ENCODE data around the gene GPR137B.

GPR137B gene

GRCh38 chr1:236117710-236118109 lies 24.6 kb upstream of the GPR137B start:
- DNase-seq, result no peak

GRCh38 chr1:236119943-236120484 lies 22.3 kb upstream of the GPR137B start:
- DNase-seq, result no peak

GRCh38 chr1:236120721-236121153 lies 21.6 kb upstream of the GPR137B start:
- DNase-seq, result no peak

- DNase-seq, result no peak
These were observed 20.2 kb upstream of the GPR137B start for GRCh38 chr1:236122176-236122575.

GRCh38 chr1:236123563-236123962 lies 18.8 kb upstream of the GPR137B start:
- no peak for DNase-seq

- no peak for DNase-seq
These were observed 17.4 kb upstream of the GPR137B start for GRCh38 chr1:236124965-236125364.

GRCh38 chr1:236127045-236127444 lies 15.3 kb upstream of the GPR137B start:
- DNase-seq, result no peak

DNA sequence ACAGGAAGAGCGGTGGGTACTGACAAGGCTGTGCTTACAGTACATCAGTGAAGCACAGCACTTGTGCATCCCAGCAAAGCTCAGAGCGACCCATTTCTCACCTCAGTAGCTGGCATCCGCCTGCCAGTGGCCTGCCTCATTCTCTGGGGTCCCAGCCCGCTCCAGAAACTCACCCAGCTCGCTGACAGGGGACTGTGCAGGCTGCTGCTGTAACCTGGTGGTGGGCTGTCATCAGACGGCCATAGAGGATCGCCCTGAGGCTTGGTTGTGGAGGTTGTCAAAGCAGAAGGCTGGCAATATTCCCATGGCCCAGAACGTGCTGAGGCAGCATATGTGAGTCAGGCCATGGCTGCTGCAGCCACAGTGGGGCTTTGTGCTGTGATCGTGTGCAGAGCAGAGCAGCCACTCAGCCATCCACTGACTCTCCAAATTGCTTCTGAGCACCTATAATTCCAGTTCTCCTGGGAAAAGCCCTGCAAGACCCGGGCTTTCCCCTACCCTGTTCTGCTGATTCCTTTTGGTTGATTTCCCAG lies 13.6 kb upstream of the GPR137B start:
- DNase-seq, result no peak

DNA sequence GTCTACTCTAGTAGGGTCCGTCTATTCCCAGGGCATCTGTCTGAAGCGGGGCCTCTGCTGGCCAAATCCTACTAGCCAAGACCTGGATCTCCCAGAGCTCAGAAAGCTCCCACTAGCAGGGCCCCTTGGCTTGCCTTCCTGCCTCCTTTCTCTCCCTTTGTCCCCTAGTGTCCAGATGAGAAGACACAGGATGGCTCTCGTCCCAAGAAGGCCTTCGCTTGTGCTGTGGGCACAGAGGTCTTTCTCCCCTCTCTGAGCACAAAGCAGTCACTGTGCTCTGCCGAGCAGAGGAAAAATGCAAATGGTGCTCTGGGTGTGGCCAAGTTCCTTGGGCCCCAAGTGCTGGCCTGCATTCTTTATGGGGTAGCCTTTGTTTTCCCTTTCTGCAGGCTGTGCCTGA lies 13.0 kb upstream of the GPR137B start:
- no peak for DNase-seq

DNA sequence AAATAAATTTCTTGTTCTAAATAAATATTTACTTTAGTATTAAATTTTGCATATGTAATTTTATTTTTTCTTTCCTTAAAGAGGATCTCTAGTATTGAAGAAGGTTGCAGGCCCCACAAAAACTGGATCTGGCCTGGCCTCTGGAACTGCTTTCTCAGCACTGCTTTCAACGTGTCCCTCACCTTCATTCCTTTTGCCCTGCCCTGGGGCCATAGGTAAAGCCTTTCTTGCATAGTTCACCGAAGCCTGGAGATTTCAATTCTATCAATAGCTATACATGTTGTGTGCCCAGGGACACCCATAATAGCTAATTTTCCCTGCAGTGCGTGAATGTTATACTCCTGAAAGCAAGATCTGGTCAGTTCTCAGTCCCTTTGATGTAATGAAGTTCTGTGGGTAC lies 12.0 kb upstream of the GPR137B start:
- no peak for DNase-seq

- DNase-seq, result no peak
These were observed 10.4 kb upstream of the GPR137B start for GRCh38 chr1:236131916-236132315.

DNA sequence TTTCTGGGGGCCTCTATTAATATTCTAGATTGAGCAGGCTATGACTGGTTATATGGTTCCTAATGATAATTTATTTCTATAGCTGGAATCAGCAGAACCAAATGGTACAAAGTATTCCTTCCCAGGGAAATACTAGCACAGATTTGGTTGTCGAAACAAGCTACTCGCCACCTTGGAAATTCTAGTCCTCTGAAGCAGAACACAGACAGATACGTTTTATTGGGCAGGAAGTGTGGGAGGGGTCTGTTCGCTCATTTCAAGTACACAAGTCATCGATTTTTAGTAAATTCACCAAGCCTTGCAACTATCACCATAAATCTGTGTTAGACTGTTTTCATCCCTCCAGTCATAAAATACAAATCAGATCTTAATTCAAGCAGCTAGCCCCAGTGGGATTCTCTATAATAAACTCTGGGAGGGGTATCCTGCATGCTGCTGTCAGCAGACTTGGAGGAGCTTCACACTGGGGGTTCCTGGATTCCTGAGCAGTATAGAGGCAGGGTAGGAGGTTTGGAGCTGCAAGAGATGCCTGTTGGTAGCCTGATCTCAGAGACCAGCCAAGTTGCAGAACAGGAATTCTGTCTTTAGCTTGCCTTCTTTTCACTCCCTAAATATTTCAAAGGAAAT lies 9.8 kb upstream of the GPR137B start:
- DNase-seq, result no peak

GRCh38 chr1:236133339-236133738 lies 9.0 kb upstream of the GPR137B start:
- DNase-seq, result no peak

DNA sequence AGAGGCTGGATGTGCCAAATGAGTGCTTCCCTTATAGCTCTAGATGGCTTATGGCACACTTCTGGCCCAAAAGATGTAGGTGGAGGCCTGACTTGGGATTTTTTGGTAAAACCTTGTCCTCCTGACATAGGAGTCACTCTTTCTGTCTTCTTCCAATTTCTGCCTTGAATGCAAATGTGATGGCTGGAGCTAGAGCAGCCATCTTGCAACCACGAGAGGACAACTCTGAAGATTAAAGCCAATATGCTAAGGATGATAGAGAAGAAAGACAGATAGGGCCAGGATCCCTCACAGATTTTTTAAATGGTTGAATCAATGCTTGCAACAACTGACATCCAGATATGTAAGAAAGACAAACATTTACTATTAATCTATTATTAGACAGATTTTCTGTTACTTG lies 8.5 kb upstream of the GPR137B start:
- DNase-seq, result no peak

GRCh38 chr1:236137285-236137852 lies 5.0 kb upstream of the GPR137B start:
- DNase-seq, result no peak

DNA sequence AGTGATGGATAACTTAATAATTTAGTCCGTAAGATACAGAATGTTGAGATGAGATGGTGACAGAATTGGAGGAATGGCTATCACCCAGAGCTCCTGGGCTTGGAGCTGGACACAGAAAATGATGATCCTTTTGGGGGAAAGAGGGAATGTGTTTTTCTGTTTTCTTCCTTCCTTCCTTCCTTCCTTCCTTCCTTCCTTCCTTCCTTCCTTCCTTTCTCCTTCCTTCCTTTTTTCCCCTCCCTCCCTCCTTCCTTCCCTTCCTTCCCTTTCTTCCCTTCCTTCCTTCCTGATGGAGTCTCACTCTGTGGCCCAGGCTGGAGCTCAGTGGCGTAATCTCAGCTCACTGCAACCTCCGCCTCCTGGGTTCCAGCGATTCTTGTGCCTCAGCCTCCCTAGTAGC lies 2.8 kb upstream of the GPR137B start:
- DNase-seq, result no peak

GRCh38 chr1:236140705-236141446 lies 1.5 kb upstream of the GPR137B start:
- DNase-seq, result no peak

- DNase-seq, result peak; percentile 62 to 75
These were observed 689 bp upstream of the GPR137B start for GRCh38 chr1:236141447-236142252.

DNA sequence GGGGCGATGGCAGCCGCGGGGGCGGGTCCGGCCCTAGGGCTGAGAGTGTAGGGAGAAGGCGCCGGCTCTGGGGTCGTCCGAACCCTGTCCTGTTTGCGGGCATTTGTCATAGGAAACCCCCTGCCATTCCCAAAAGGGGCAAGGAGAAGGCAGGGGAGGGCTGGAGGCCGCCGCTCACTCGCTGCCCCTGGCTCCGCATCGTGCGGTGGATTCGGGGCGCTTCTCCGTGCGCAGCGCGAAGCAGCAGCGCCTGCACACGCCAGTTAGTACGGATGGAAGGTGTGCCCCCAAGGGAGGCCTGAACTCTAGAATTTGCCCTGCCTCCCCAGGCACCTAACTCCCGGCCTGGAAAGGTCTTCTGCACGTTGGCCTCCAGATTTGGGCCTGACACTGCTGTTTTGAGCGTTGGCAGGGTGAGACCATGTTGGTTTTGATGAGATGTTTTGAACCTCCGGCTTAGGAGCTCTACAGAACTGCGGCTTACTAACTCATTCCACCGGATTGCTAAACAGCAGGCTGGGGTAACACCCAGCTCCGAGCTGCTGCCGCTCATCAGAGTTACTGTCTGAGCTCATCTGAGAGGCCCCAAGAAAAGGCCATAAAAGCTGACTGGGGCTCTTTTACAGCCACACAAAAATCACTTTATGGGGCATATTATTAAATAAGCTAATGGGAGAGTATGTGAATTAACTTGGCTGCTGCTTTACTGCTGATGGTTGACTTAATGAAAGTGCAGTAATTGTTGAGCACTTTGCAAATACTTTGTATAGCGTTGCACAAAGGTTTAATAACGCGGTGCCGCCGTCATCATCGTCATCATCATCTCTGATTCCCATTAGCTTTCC lies 987 bp downstream of the GPR137B start:
- DNase-seq, result peak in 1 of 2 experiments; percentile 43

- DNase-seq, result no peak
These were observed 1.7 kb downstream of the GPR137B start for GRCh38 chr1:236144033-236144432.

DNA sequence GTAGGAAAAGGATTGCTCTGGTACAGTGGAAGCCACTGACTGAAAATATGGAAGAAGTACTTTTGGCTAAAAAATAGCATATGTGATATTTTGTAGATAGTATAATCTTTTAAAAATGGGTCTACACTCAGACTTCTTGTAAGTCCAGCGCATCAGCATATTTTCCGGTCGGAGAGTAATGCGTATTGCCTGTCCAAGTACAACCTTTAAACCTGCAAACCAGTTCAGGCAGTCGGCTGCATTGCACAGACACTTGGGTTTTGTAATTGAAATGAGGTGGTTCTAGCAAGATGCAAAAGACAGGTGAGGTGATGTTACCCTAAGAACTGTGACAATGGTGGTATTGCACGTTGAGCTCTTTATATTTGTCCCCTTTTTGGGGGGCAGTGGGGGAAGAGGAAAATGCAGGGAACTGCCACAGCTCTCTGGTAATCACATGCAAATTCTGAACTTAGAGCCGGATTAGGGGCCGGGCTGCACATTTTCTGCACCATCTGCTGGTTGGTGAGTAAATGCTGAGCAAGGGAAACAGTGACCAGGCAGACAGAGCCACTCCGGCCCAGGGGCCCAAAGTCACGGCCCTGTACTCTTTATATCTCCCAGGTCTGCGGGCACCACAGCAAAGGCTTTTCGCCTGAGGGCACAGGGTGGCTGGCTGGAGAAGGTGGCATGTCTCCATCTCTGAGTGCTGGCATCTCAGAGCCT lies 2.3 kb downstream of the GPR137B start:
- no peak for DNase-seq

All from NCI-H2081 (cell line).